ENCODE measurements around the gene ATP10A.

DNA sequence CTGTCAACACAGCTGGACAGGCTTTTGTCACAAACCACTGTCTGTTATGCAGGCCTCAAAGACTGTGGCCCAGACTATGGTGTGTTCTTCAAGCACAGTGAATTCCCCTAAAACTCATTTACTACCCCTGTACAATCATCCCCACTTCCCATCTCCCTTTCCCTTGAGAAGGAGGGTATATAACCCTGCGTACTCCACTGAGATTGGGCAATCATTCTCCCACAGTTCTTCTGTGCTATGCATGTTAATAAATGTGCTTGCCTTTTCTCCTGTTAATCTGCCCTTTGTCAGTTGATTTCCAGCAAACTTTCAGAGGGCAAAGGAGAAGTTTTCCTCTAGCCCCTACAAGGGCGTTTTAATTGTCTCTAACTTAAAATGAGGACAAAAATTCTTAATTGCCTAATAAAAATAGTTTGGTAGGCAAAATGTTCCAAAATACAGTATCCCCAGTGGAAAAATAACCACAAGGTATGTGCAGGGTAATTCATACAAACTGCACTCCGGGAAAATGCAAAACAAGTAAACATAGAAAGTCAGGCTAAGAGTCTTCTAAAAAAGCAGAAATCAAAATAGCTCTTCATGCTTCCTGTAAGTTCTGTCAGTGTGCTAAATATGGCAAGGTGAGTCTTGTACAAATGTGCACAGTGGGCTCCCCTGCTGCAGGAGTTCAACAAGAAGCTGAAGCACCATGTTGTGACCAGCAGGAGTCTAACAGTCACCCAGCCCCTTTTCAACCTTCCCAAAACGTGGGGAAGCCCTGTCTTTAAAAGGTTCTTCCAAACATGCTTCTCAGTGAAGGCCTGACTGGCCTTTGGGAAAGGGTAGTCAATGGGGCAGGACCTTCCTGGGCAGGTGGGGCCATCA lies 10.2 kb downstream of the ATP10A start:
- TF ChIP-seq EZH2phosphoT487 (IDR thresholded peaks at IDR 0.05; ENCODE audit: low read depth, severe bottlenecking, unreplicated experiment) (no peak), CTCF (IDR thresholded peaks at IDR 0.05; ENCODE audit: poor library complexity) (no peak)
